ENCODE measurements around the gene RNF2.

GRCh38 chr1:185046668-185047067, 1.3 kb downstream of the RNF2 start:
- TF ChIP-seq POLR2A (IDR thresholded peaks at IDR 0.05; ENCODE audit: low read depth, low read length) (no peak), JUN (IDR thresholded peaks at IDR 0.05; ENCODE audit: borderline replicate concordance, insufficient read depth, insufficient read length, low read depth) (no peak), FOS (IDR thresholded peaks at IDR 0.05; ENCODE audit: borderline replicate concordance, insufficient read depth, low read length) (no peak), MYC (IDR thresholded peaks at IDR 0.05; ENCODE audit: low read depth, low read length) (no peak), POLR2AphosphoS5 (IDR thresholded peaks at IDR 0.05; ENCODE audit: insufficient read depth, low read depth, low read length) (no peak), MAX (IDR thresholded peaks at IDR 0.05; ENCODE audit: insufficient read depth, insufficient read length) (no peak), EZH2 (IDR thresholded peaks at IDR 0.05; ENCODE audit: borderline replicate concordance, low read depth, low read length, severe bottlenecking) (no peak)
- TF ChIP-seq, protein P1, sequence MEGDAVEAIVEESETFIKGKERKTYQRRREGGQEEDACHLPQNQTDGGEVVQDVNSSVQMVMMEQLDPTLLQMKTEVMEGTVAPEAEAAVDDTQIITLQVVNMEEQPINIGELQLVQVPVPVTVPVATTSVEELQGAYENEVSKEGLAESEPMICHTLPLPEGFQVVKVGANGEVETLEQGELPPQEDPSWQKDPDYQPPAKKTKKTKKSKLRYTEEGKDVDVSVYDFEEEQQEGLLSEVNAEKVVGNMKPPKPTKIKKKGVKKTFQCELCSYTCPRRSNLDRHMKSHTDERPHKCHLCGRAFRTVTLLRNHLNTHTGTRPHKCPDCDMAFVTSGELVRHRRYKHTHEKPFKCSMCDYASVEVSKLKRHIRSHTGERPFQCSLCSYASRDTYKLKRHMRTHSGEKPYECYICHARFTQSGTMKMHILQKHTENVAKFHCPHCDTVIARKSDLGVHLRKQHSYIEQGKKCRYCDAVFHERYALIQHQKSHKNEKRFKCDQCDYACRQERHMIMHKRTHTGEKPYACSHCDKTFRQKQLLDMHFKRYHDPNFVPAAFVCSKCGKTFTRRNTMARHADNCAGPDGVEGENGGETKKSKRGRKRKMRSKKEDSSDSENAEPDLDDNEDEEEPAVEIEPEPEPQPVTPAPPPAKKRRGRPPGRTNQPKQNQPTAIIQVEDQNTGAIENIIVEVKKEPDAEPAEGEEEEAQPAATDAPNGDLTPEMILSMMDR (IDR thresholded peaks at IDR 0.05; ENCODE audit: extremely low read depth in 1 of 2, insufficient read depth in 1 of 2, low read depth in 1 of 2, low read length in 2 of 2) = no peak
